OCI-LY3 (cell line): ENCODE measurements around the gene ZNF45.

Experiments used
- H2AFZ ChIP-seq: fragments of 200-600, 300-600 bp; shearing (Covaris generic); 2 replicates; pipeline ENCODE4 v1.6.0; 2014; ENCODE audit warnings: antibody characterized with exemption, low read depth, low read length
- H3K27ac ChIP-seq: fragments of 200-600, 300-600 bp; sonication (generic); 2 replicates; pipeline ENCODE4 v1.5.1; 2014; ENCODE audit warnings: mild to moderate bottlenecking, low read length, moderate library complexity, mixed read lengths
- H3K27me3 ChIP-seq: fragments of 200-600, 300-600 bp; sonication (generic); 2 replicates; pipeline ENCODE4 v1.6.1; 2014; ENCODE audit warnings: low read depth, low read length, mixed read lengths
- H3K36me3 ChIP-seq: fragments of 200-600, 300-600 bp; sonication (generic); replicated peaks from 2 replicates; pipeline ENCODE3; 2014; ENCODE audit warnings: low read depth, low read length, mixed read lengths
- H3K4me1 ChIP-seq: fragments of 300-600, 200-600 bp; sonication (generic); 2 replicates; pipeline ENCODE4 v1.6.1; 2014; ENCODE audit warnings: low read length, mixed read lengths
- H3K4me2 ChIP-seq: fragments of 200-600, 300-600 bp; sonication (generic); 2 replicates; pipeline ENCODE4 v1.6.1; 2014; ENCODE audit warnings: low read length, mixed read lengths
- H3K4me3 ChIP-seq: fragments of 300-600, 200-600 bp; sonication (generic); 2 replicates; pipeline ENCODE4 v1.5.1; 2014; ENCODE audit warnings: antibody characterized with exemption, mild to moderate bottlenecking, low read length, moderate library complexity
- H3K79me2 ChIP-seq: fragments of 300-600, 200-600 bp; shearing (Covaris generic); 2 replicates; pipeline ENCODE4 v1.6.1; 2014; ENCODE audit warnings: mild to moderate bottlenecking, low read length, mixed read lengths
- H3K9ac ChIP-seq: fragments of 300-600, 200-600 bp; shearing (Covaris generic); 2 replicates; pipeline ENCODE4 v1.6.0; 2014; ENCODE audit warnings: mild to moderate bottlenecking, low read length, moderate library complexity
- H3K9me3 ChIP-seq: fragments of 200-600, 300-600 bp; shearing (Covaris generic); 2 replicates; pipeline ENCODE4 v1.6.1; 2014; ENCODE audit warnings: low read length, mixed read lengths; ENCODE audit not compliant: insufficient read depth
- H4K20me1 ChIP-seq: fragments of 200-600, 300-600 bp; sonication (generic); 2 replicates; pipeline ENCODE4 v1.6.1; 2016; ENCODE audit warnings: low read length, mixed read lengths; ENCODE audit not compliant: insufficient read depth
- CTCF ChIP-seq: fragments of 200-600, 300-600 bp; sonication (generic); IDR thresholded peaks from 2 replicates; pipeline ENCODE4 v1.5.1; 2014; ENCODE audit warnings: antibody characterized with exemption, low read length, low read depth
- EZH2phosphoT487 ChIP-seq: fragments of 200-600 bp; shearing (Covaris generic); IDR thresholded peaks from 2 replicates; pipeline ENCODE4 v1.6.1; 2018; ENCODE audit warnings: antibody characterized with exemption, mixed run types, low read depth

ZNF45 gene

GRCh38 chr19:43910884-43911283 is 24.2 kb downstream of the ZNF45 start:
- Histone ChIP-seq H3K9me3 (peaks cover 34% of the 10 kb centered on the region), H3K79me2 (no peaks in the 10 kb centered on the region), H3K27me3 (no peaks in the 10 kb centered on the region), H3K4me1 (no peaks in the 10 kb centered on the region), H3K36me3 (peaks cover 48% of the 10 kb centered on the region), H4K20me1 (no peaks in the 10 kb centered on the region), H3K4me2 (no peak overlapping the region), H2AFZ (no peak overlapping the region), H3K27ac (no peak overlapping the region), H3K4me3 (no peak overlapping the region), H3K9ac (no peak overlapping the region)
- TF ChIP-seq EZH2phosphoT487 = no peak
- TF ChIP-seq CTCF = no peak

GRCh38 chr19:43908659-43909058 is 26.4 kb downstream of the ZNF45 start:
- Histone ChIP-seq H3K9me3 (peaks cover 13% of the 10 kb centered on the region), H3K9ac (no peak overlapping the region), H3K4me2 (no peak overlapping the region), H3K36me3 (peaks cover 26% of the 10 kb centered on the region), H2AFZ (no peak overlapping the region), H4K20me1 (no peaks in the 10 kb centered on the region), H3K4me1 (no peaks in the 10 kb centered on the region), H3K27ac (no peak overlapping the region), H3K27me3 (no peaks in the 10 kb centered on the region), H3K79me2 (no peaks in the 10 kb centered on the region), H3K4me3 (no peak overlapping the region)
- TF ChIP-seq EZH2phosphoT487 (no peak), CTCF (no peak)

- peaks cover 7% of the 10 kb centered on the region for H3K36me3 ChIP-seq
- no peak overlapping the region for H3K4me2 ChIP-seq
- H3K4me1 ChIP-seq = no peaks in the 10 kb centered on the region
- no peaks in the 10 kb centered on the region for H3K79me2 ChIP-seq
- no peak for TF ChIP-seq CTCF
- no peak for TF ChIP-seq EZH2phosphoT487
- H3K9ac ChIP-seq = no peak overlapping the region
- H2AFZ ChIP-seq = no peak overlapping the region
- no peaks in the 10 kb centered on the region for H3K27me3 ChIP-seq
- H3K9me3 ChIP-seq = peaks cover 6% of the 10 kb centered on the region; the same call in 1 of the 2 replicates
- no peak overlapping the region for H3K4me3 ChIP-seq
- H3K27ac ChIP-seq = no peak overlapping the region
- no peaks in the 10 kb centered on the region for H4K20me1 ChIP-seq
Measured at GRCh38 chr19:43906774-43907173, 28.3 kb downstream of the ZNF45 start.

GRCh38 chr19:43905897-43906296 is 29.2 kb downstream of the ZNF45 start:
- Histone ChIP-seq H3K4me2 (no peak overlapping the region), H3K4me1 (no peaks in the 10 kb centered on the region), H3K4me3 (no peak overlapping the region), H3K79me2 (no peaks in the 10 kb centered on the region), H2AFZ (no peak overlapping the region), H3K27me3 (no peaks in the 10 kb centered on the region), H4K20me1 (no peaks in the 10 kb centered on the region), H3K9me3 (peaks cover 7% of the 10 kb centered on the region; the same call in 1 of the 2 replicates), H3K27ac (no peak overlapping the region), H3K36me3 (peaks cover 2% of the 10 kb centered on the region), H3K9ac (no peak overlapping the region)
- TF ChIP-seq CTCF (no peak), EZH2phosphoT487 (no peak)
